HepG2 (cell line): ENCODE data around the gene RUSF1. TPM values are rescaled to one million over a fixed set of nuclear protein-coding genes. Genes with fewer than 3 reads are reported as not detected.

Source experiments
- CEBPB ChIP-seq: IDR thresholded peaks from 2 replicates; pipeline ENCODE4 v1.6.1; 2011; ENCODE audit warnings: low read depth, low read length, improper control_type of control experiment, borderline replicate concordance
- ELF4 ChIP-seq: sonication (generic); formaldehyde crosslinking; IDR thresholded peaks from 2 replicates; pipeline ENCODE4 v1.5.0; 2020; ENCODE audit warnings: missing genetic modification reagents, mild to moderate bottlenecking, moderate library complexity, borderline replicate concordance
- FLYWCH1 ChIP-seq: sonication (generic); formaldehyde crosslinking; IDR thresholded peaks from 2 replicates; pipeline ENCODE4 v1.8.1; 2023; ENCODE audit warnings: mild to moderate bottlenecking, missing genetic modification reagents
- GMEB1 ChIP-seq: sonication (generic); formaldehyde crosslinking; IDR thresholded peaks from 2 replicates; pipeline ENCODE4 v1.5.1; 2020; ENCODE audit warnings: missing genetic modification reagents, mild to moderate bottlenecking, borderline replicate concordance
- GZF1 ChIP-seq: sonication (generic); formaldehyde crosslinking; IDR thresholded peaks from 2 replicates; pipeline ENCODE4 v1.5.1; 2020; ENCODE audit warnings: mild to moderate bottlenecking, missing genetic modification reagents
- HMG20B ChIP-seq: conservative IDR thresholded peaks from 2 replicates; pipeline ENCODE4 v1.6.1; 2016; ENCODE audit warnings: missing genetic modification reagents, missing compliant biosample characterization
- LCORL ChIP-seq, 2 experiments: fragments of 450-650 bp in 1 of 2; sonication (generic) in 1 of 2; formaldehyde crosslinking in 1 of 2; IDR thresholded peaks; 2 replicates each; pipeline versions ENCODE4 v1.5.0 to v1.6.1; 2017 to 2020; ENCODE audit warnings: antibody characterized with exemption in 1 of 2, missing genetic modification reagents in 1 of 2
- MAFK ChIP-seq, 2 experiments: IDR thresholded peaks in 1 of 2; conservative IDR thresholded peaks in 1 of 2; 2 replicates each; pipeline ENCODE4 v1.6.1; 2011; ENCODE audit warnings: improper control_type of control experiment in 2 of 2, low read length in 2 of 2
- POGZ ChIP-seq: sonication (generic); formaldehyde crosslinking; IDR thresholded peaks from 2 replicates; pipeline ENCODE4 v1.4.0; 2020; ENCODE audit warnings: mild to moderate bottlenecking, missing genetic modification reagents
- PRDM4 ChIP-seq: sonication (generic); formaldehyde crosslinking; IDR thresholded peaks from 2 replicates; pipeline ENCODE4 v1.9.0; 2021; ENCODE audit warnings: missing genetic modification reagents, borderline replicate concordance
- RAD21 ChIP-seq: fragments of 450-650 bp; formaldehyde crosslinking; IDR thresholded peaks from 2 replicates; pipeline ENCODE4 v1.5.0; 2020; ENCODE audit warnings: mild to moderate bottlenecking
- SMARCC2 ChIP-seq: fragments of 450-650 bp; IDR thresholded peaks from 2 replicates; pipeline ENCODE4 v1.6.1; 2017; ENCODE audit warnings: antibody characterized with exemption, mild to moderate bottlenecking
- THRA ChIP-seq: sonication (generic); formaldehyde crosslinking; IDR thresholded peaks from 2 replicates; pipeline ENCODE4 v1.4.0; 2020; ENCODE audit warnings: missing genetic modification reagents, borderline replicate concordance
- YEATS4 ChIP-seq: sonication (generic); formaldehyde crosslinking; IDR thresholded peaks from 2 replicates; pipeline ENCODE4 v1.4.0; 2020; ENCODE audit warnings: missing genetic modification reagents, borderline replicate concordance
- ZNF331 ChIP-seq: sonication (generic); formaldehyde crosslinking; IDR thresholded peaks from 2 replicates; pipeline ENCODE4 v1.4.0; 2020; ENCODE audit warnings: missing genetic modification reagents
- ZNF530 ChIP-seq: sonication (generic); formaldehyde crosslinking; IDR thresholded peaks from 2 replicates; pipeline ENCODE4 v1.5.0; 2020; ENCODE audit warnings: low read depth, mild to moderate bottlenecking, missing genetic modification reagents
- ZNF558 ChIP-seq: sonication (generic); formaldehyde crosslinking; IDR thresholded peaks from 2 replicates; pipeline ENCODE4 v1.9.0; 2022; ENCODE audit warnings: mild to moderate bottlenecking, missing genetic modification reagents, borderline replicate concordance
- ZNF567 ChIP-seq: sonication (generic); formaldehyde crosslinking; IDR thresholded peaks from 2 replicates; pipeline ENCODE4 v1.8.1; 2023; ENCODE audit warnings: mild to moderate bottlenecking, missing genetic modification reagents, borderline replicate concordance
- ZNF710 ChIP-seq: sonication (generic); formaldehyde crosslinking; IDR thresholded peaks from 2 replicates; pipeline ENCODE4 v1.5.0; 2020; ENCODE audit warnings: mild to moderate bottlenecking, missing genetic modification reagents, borderline replicate concordance
- polyA plus RNA-seq, 8 experiments: library from polyadenylated mRNA; depleted of rRNA in 3 of 8; stranded (reverse) in 7 of 8; unstranded in 1 of 8; fragments of >200 nt; fragmentation: Illumina TruSeq in 4 of 8; extraction: Trizol in 4 of 8; gene quantifications; 2 replicates each; pipeline versions ENCODE4 v1.2.1 to v1.2.3, GENCODE V29; 2011 to 2016; ENCODE audit warnings: low read depth in 4 of 8, missing spikeins in 1 of 8, mixed read lengths in 1 of 8; ENCODE audit not compliant: insufficient read depth in 1 of 8
- total RNA-seq, 5 experiments: library from RNA; depleted of rRNA; stranded (reverse); fragments of >200 nt; fragmentation: Illumina TruSeq; extraction: Trizol; gene quantifications; 2 replicates each; pipeline ENCODE4 v1.2.3, GENCODE V29; 2016; ENCODE audit warnings: low read depth in 1 of 5

Gene RUSF1
- total and polyA plus RNA-seq, 2 of the 13 experiments (the other 11 are each of a cell fraction or from before 2014, with no cell fraction given), result 40.8 to 50.2 TPM

GRCh38 chr16:31477220-31478216 is 30.7 kb downstream of the RUSF1 start (continued):
- TF ChIP-seq PRDM4 (CRISPR knock-in tag) (0 out of 2 replicates have a peak, but pooled peaks have one; percentile 67), ZNF558 (CRISPR knock-in tag) (0 out of 2 replicates have a peak, but pooled peaks have one; percentile 76), ELF4 (CRISPR knock-in tag) (no peak), ZNF530 (0 out of 2 replicates have a peak, but pooled peaks have one; percentile 77), ZNF567 (CRISPR knock-in tag) (peak; percentile 39; the same call in 1 of the 2 replicates), LCORL (IDR thresholded peaks at IDR 0.05) (no peak), LCORL (CRISPR knock-in tag; IDR thresholded peaks at IDR 0.05) (peak; percentile 94), RAD21 (peak; percentile 72), MAFK (conservative IDR thresholded peaks at IDR 0.05 in 1 of 2, IDR thresholded peaks at IDR 0.05 in 1 of 2; ENCODE audit: low read length in 2 of 2) (no peak), ZNF331 (CRISPR knock-in tag) (peak; percentile 54; the same call in 1 of the 2 replicates), GMEB1 (CRISPR knock-in tag) (peak; percentile 40), CEBPB (no peak), FLYWCH1 (CRISPR knock-in tag) (no peak), ZNF710 (CRISPR knock-in tag) (no peak), POGZ (CRISPR knock-in tag) (no peak; the same call in 1 of the 2 replicates), THRA (CRISPR knock-in tag) (peak; percentile 65), YEATS4 (peak; percentile 70), SMARCC2 (no peak), HMG20B (CRISPR knock-in tag) (no peak; the same call in 1 of the 2 replicates), GZF1 (CRISPR knock-in tag) (peak; percentile 89; the same call in 1 of the 2 replicates)
